DND-41 (cell line): ENCODE measurements around the gene BAHCC1.

ENCODE experiments used
- ATAC-seq: fragments of 200-7000 bp; cut with Tn5 transposase; 3 replicates; pipeline ENCODE4 v1.9.1; 2021; ENCODE audit warnings: low read depth; ENCODE audit not compliant: insufficient read depth
- DNase-seq: peaks from one replicate; pipeline ENCODE4 v3.0.0-alpha.2; 2020
- H2AFZ ChIP-seq: 2 replicates; pipeline ENCODE4 v1.6.0; 2012; ENCODE audit warnings: low read depth, low read length
- H3K27ac ChIP-seq: 2 replicates; pipeline ENCODE4 v1.5.1; 2012; ENCODE audit warnings: low read length, inconsistent platforms
- H3K27me3 ChIP-seq: fragments of 200-600 bp; sonication (generic); 2 replicates; pipeline ENCODE4 v1.6.0; 2012; ENCODE audit warnings: low read length, mild to moderate bottlenecking, inconsistent platforms; ENCODE audit not compliant: insufficient read depth, poor library complexity
- H3K36me3 ChIP-seq: 2 replicates; pipeline ENCODE4 v1.5.1; 2012; ENCODE audit warnings: low read length, inconsistent platforms; ENCODE audit not compliant: insufficient read depth
- H3K4me1 ChIP-seq: 2 replicates; pipeline ENCODE4 v1.5.1; 2012; ENCODE audit warnings: mild to moderate bottlenecking, low read length; ENCODE audit not compliant: insufficient read depth
- H3K4me2 ChIP-seq: 2 replicates; pipeline ENCODE4 v1.6.0; 2012; ENCODE audit warnings: mild to moderate bottlenecking, moderate library complexity, low read length, inconsistent platforms; ENCODE audit not compliant: insufficient read depth
- H3K4me3 ChIP-seq, 2 experiments: fragments of 200-600 bp in 1 of 2; shearing (Covaris generic) in 1 of 2; 2 replicates each; pipeline ENCODE4 v1.5.1; 2012 to 2016; ENCODE audit warnings: inconsistent platforms in 2 of 2, low read length in 2 of 2, mild to moderate bottlenecking in 2 of 2, low read depth in 1 of 2, moderate library complexity in 1 of 2
- H3K79me2 ChIP-seq: 2 replicates; pipeline ENCODE4 v1.6.0; 2012; ENCODE audit warnings: low read length, inconsistent platforms; ENCODE audit not compliant: insufficient read depth
- H3K9ac ChIP-seq: 2 replicates; pipeline ENCODE4 v1.6.0; 2012; ENCODE audit warnings: low read depth, mild to moderate bottlenecking, inconsistent platforms, low read length, moderate library complexity
- H3K9me3 ChIP-seq: 2 replicates; pipeline ENCODE4 v1.5.1; 2012; ENCODE audit warnings: low read length, moderate library complexity, mild to moderate bottlenecking, inconsistent platforms; ENCODE audit not compliant: insufficient read depth, severe bottlenecking
- H4K20me1 ChIP-seq: 2 replicates; pipeline ENCODE4 v1.6.0; 2012; ENCODE audit warnings: low read length; ENCODE audit not compliant: insufficient read depth
- EZH2 ChIP-seq: IDR thresholded peaks from 3 replicates; pipeline ENCODE4 v1.6.1; 2012; ENCODE audit warnings: borderline replicate concordance, low read depth, mild to moderate bottlenecking, moderate library complexity, low read length, inconsistent platforms; ENCODE audit not compliant: severe bottlenecking
- TF ChIP-seq, protein P1 (sequence below): IDR thresholded peaks from 2 replicates; pipeline ENCODE4 v1.5.1; 2012; ENCODE audit warnings: borderline replicate concordance, low read length, moderate library complexity, mild to moderate bottlenecking; ENCODE audit not compliant: poor library complexity, severe bottlenecking; ENCODE audit errors: extremely low read depth

The BAHCC1 gene

DNA sequence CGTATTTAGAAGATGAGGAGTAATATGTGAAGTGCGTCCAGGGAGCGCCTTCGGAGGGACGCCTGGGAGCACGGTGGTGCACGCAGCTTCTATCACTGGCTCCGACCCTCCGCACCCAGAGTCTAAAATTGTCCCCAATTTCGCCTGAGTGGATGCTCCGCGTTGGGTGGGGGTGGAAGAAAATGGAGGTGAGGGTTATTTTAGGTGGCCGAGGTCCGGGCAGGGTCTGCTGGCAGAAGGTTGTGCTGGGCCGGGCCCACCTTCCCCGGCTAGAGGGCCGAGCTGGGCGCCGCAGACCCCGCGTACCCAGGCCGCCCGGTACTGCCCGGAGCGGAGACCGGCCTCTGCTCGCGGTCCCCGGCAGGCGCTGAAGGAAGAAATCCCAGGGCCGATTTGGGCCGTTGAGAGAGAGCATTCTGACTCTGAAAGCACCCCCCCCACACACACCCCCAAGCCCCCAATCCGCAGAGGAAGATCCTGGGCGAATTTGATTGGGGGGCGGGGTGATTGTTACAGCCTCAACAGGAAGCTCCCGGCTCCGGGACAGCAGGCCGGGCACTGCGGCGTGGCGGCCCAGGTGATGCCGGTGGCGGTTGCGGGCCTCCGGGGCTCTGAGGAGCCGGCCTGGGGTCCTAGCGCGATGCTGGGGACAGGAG, 3.0 kb downstream of the BAHCC1 start:
- Histone ChIP-seq H3K79me2 (peaks cover 7% of the 10 kb centered on the region; the same call in 1 of the 2 replicates), H3K4me2 (peak overlapping the region; percentile 83), H2AFZ (no peak overlapping the region), H3K27ac (no peak overlapping the region), H4K20me1 (peaks cover 32% of the 10 kb centered on the region), H3K9ac (no peak overlapping the region), H3K4me1 (peaks cover 66% of the 10 kb centered on the region), H3K36me3 (no peaks in the 10 kb centered on the region; the same call in 1 of the 2 replicates), H3K27me3 (peaks cover 87% of the 10 kb centered on the region), H3K9me3 (no peaks in the 10 kb centered on the region), H3K4me3 (no peak overlapping the region)
- peak; percentile 59 for TF ChIP-seq EZH2
- TF ChIP-seq, protein P1, sequence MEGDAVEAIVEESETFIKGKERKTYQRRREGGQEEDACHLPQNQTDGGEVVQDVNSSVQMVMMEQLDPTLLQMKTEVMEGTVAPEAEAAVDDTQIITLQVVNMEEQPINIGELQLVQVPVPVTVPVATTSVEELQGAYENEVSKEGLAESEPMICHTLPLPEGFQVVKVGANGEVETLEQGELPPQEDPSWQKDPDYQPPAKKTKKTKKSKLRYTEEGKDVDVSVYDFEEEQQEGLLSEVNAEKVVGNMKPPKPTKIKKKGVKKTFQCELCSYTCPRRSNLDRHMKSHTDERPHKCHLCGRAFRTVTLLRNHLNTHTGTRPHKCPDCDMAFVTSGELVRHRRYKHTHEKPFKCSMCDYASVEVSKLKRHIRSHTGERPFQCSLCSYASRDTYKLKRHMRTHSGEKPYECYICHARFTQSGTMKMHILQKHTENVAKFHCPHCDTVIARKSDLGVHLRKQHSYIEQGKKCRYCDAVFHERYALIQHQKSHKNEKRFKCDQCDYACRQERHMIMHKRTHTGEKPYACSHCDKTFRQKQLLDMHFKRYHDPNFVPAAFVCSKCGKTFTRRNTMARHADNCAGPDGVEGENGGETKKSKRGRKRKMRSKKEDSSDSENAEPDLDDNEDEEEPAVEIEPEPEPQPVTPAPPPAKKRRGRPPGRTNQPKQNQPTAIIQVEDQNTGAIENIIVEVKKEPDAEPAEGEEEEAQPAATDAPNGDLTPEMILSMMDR, result no peak
- ATAC-seq (no peak), DNase-seq (peak; percentile 11)

DNA sequence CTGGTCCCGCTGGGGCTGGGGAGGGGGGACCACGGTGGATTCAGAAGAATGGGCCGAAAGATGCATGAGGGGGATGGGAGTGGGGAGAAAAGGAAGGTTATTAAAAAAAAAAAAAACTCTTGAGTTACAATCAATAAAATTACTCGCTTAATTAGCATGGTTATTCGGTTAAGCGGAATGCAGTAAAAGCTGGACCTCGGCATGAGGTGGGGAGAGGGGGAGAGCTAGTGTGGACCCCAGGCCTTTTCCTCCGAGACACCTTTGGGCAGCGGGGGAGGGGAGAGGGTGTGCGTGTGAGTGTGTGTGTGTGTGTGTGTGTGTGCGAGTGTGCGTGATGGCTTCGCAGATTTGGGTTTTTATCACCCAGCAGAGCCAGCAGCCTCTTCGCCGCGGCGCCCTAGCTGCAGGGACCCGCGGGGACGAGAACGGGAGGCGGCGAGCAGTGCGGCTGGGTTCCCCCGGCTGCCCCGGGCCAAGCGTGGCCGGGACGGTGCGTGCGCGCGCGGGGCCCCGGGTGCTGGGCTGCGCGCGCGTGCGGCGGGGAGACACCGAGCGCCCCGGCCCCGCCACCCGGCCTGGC, 3.7 kb downstream of the BAHCC1 start:
- Histone ChIP-seq H3K27me3 (peaks cover 83% of the 10 kb centered on the region), H3K27ac (no peak overlapping the region), H3K4me3 (peak overlapping the region in 1 of 2 experiments; percentile 42; a peak in 2 of 4 replicates), H3K79me2 (peaks cover 7% of the 10 kb centered on the region; the same call in 1 of the 2 replicates), H3K4me1 (peaks cover 60% of the 10 kb centered on the region), H3K36me3 (no peaks in the 10 kb centered on the region; the same call in 1 of the 2 replicates), H4K20me1 (peaks cover 35% of the 10 kb centered on the region), H2AFZ (no peak overlapping the region), H3K4me2 (peak overlapping the region; percentile 53), H3K9ac (no peak overlapping the region), H3K9me3 (no peaks in the 10 kb centered on the region)
- TF ChIP-seq EZH2, result peak; percentile 94
- TF ChIP-seq, protein P1, result no peak
- ATAC-seq (no peak), DNase-seq (peak; percentile 12)

DNA sequence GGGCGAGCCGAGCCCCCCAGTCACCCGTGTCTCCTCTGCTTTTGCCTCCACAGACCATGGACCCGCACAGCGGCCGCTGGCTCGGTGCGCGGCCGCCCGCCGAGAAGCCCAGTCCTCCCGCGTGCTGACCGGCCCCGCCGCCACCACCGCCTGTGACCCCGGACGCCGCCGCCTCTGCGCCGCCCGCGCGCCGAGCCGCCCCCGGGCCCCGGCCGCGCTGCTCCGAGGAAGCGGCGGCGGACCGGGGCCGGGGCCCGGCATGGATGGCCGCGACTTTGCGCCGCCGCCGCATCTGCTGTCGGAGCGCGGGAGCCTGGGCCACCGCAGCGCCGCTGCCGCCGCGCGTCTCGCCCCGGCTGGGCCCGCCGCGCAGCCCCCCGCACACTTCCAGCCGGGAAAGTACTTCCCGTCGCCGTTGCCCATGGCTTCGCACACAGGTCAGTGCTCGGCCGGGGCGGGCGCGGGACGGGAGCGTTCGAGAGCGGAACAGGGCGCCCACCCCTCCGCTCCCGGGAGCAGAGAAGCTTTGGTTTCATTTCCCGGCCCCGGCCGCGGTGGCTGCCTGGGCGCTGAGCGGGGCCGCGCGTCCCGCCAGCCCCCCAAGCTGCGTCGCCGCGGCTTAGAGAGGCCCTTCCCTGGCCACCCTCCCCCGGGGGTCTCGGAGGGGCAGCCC, 4.4 kb downstream of the BAHCC1 start:
- no peak for ATAC-seq
- DNase-seq, result peak; percentile 33
- Histone ChIP-seq H3K4me2 (peak overlapping the region; percentile 69), H2AFZ (no peak overlapping the region), H4K20me1 (peaks cover 33% of the 10 kb centered on the region), H3K9me3 (no peaks in the 10 kb centered on the region), H3K79me2 (peaks cover 7% of the 10 kb centered on the region; the same call in 1 of the 2 replicates), H3K36me3 (no peaks in the 10 kb centered on the region; the same call in 1 of the 2 replicates), H3K27ac (no peak overlapping the region), H3K9ac (peak overlapping the region; percentile 42; the same call in 1 of the 2 replicates), H3K27me3 (peaks cover 79% of the 10 kb centered on the region), H3K4me3 (peak overlapping the region in 1 of 2 experiments; percentile 57; a peak in 2 of 4 replicates), H3K4me1 (peaks cover 53% of the 10 kb centered on the region)
- TF ChIP-seq, protein P1, result no peak
- peak; percentile 99 for TF ChIP-seq EZH2
